Retina (tissue), 1 donor: ENCODE results near the gene FBXL4.

Source experiments
- DNase-seq: peaks from one replicate; pipeline ENCODE4 v3.0.0-alpha.2; 2016

FBXL4 gene

GRCh38 chr6:98877250-98877649 lies 70.5 kb downstream of the FBXL4 start:
- DNase-seq, result no peak

- no peak for DNase-seq
Observed at GRCh38 chr6:98875375-98875774, 72.4 kb downstream of the FBXL4 start.

GRCh38 chr6:98871821-98872220 lies 75.9 kb downstream of the FBXL4 start:
- DNase-seq, result no peak

- DNase-seq, result no peak
Observed at GRCh38 chr6:98871057-98871456, 76.7 kb downstream of the FBXL4 start.

GRCh38 chr6:98864497-98864896 lies 83.2 kb downstream of the FBXL4 start:
- DNase-seq, result no peak

- no peak for DNase-seq
Observed at GRCh38 chr6:98848539-98849242, 99.1 kb downstream of the FBXL4 start.

GRCh38 chr6:98847779-98848538 lies 99.8 kb downstream of the FBXL4 start:
- peak; percentile 85 for DNase-seq

GRCh38 chr6:98847416-98847778 lies 100.3 kb downstream of the FBXL4 start:
- no peak for DNase-seq

GRCh38 chr6:98846021-98846380 lies 101.7 kb downstream of the FBXL4 start:
- DNase-seq, result no peak

- peak; percentile 92 for DNase-seq
Observed at GRCh38 chr6:98845211-98846020, 102.3 kb downstream of the FBXL4 start.

- DNase-seq, result peak; percentile 86
Observed at GRCh38 chr6:98844244-98845210, 103.2 kb downstream of the FBXL4 start.

- peak; percentile 87 for DNase-seq
Observed at GRCh38 chr6:98843271-98844243, 104.2 kb downstream of the FBXL4 start.

GRCh38 chr6:98842342-98843180 lies 105.2 kb downstream of the FBXL4 start:
- DNase-seq, result peak; percentile 70

GRCh38 chr6:98841621-98842341 lies 106.0 kb downstream of the FBXL4 start:
- DNase-seq, result no peak

GRCh38 chr6:98840996-98841513 lies 106.7 kb downstream of the FBXL4 start:
- no peak for DNase-seq

GRCh38 chr6:98840385-98840784 lies 107.4 kb downstream of the FBXL4 start:
- DNase-seq, result no peak

- DNase-seq, result peak; percentile 71
Observed at GRCh38 chr6:98839781-98840361, 107.9 kb downstream of the FBXL4 start.

- DNase-seq, result no peak
Observed at GRCh38 chr6:98838975-98839374, 108.8 kb downstream of the FBXL4 start.

GRCh38 chr6:98838032-98838431 lies 109.7 kb downstream of the FBXL4 start:
- no peak for DNase-seq
